Testis (tissue), 2 donors: Measurements from ENCODE around the gene USP36.

Experiments
- POLR2A ChIP-seq: fragments of 450-650 bp; IDR thresholded peaks from one replicate; pipeline ENCODE4 v1.6.1; 2017; ENCODE audit warnings: antibody characterized with exemption, mild to moderate bottlenecking, moderate library complexity
- TF ChIP-seq, protein P1 (sequence below), 3 experiments: fragments of 450-650 bp in 2 of 3; fragments of 200-600 bp in 1 of 3; sonication (generic) in 1 of 3; IDR thresholded peaks; one replicate each; pipeline ENCODE4 v1.5.1; 2016 to 2019; ENCODE audit warnings: antibody characterized with exemption in 3 of 3, mild to moderate bottlenecking in 2 of 3, moderate library complexity in 1 of 3

DNA sequence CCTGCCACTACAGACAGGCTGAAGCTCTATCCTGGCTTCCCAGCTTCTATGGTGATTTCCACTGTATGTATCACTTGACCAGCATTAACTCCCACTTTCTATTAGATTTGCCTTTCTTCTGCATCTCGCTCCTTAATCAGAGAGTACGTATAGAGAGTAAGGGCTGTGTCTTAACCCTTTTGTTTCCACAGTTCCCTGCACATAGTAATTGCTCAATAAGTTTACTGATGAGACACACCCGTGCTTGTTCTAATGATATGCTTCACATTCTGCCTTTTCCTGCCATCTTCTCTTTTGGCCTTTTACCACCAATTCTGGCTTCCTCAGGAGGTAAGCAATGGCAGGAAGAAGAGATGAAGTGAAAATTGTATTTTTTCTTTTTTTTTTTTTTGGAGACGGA, 20.6 kb upstream of the USP36 start:
- no peak for TF ChIP-seq POLR2A
- TF ChIP-seq, protein P1, sequence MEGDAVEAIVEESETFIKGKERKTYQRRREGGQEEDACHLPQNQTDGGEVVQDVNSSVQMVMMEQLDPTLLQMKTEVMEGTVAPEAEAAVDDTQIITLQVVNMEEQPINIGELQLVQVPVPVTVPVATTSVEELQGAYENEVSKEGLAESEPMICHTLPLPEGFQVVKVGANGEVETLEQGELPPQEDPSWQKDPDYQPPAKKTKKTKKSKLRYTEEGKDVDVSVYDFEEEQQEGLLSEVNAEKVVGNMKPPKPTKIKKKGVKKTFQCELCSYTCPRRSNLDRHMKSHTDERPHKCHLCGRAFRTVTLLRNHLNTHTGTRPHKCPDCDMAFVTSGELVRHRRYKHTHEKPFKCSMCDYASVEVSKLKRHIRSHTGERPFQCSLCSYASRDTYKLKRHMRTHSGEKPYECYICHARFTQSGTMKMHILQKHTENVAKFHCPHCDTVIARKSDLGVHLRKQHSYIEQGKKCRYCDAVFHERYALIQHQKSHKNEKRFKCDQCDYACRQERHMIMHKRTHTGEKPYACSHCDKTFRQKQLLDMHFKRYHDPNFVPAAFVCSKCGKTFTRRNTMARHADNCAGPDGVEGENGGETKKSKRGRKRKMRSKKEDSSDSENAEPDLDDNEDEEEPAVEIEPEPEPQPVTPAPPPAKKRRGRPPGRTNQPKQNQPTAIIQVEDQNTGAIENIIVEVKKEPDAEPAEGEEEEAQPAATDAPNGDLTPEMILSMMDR (IDR thresholded peaks at IDR 0.05): no peak
